Stimulated activated naive CD8-positive, alpha-beta T cell treated with anti-CD3 and anti-CD28 coated beads, Interleukin-15, Interleukin-2, amounts not matched to agents 100 U/mL and 50 U/mL, for 24 hours (primary cell): ENCODE results near the gene TRMT6.

Experiments used
- ATAC-seq: fragments of 150-1000 bp; cut with Tn5 transposase; one replicate; pipeline ENCODE4 v1.10.0; 2021
- DNase-seq: peaks from one replicate; pipeline ENCODE4 v3.0.0; 2021

The TRMT6 gene

GRCh38 chr20:5947276-5947675 is 3.1 kb downstream of the TRMT6 start:
- DNase-seq: peak; percentile 46
- peak; percentile 44 for ATAC-seq

- ATAC-seq: no peak
These were observed 4.4 kb downstream of the TRMT6 start for GRCh38 chr20:5945963-5946362.

GRCh38 chr20:5938456-5939029 is 11.8 kb downstream of the TRMT6 start:
- DNase-seq (no peak), ATAC-seq (no peak)

More at GRCh38 chr20:5945963-5946362, 4.4 kb downstream of the TRMT6 start:
- DNase-seq: no peak

GRCh38 chr20:5936238-5936637 is 14.1 kb downstream of the TRMT6 start:
- ATAC-seq (no peak), DNase-seq (no peak)

- DNase-seq (no peak), ATAC-seq (peak; percentile 73)
These were observed 14.9 kb downstream of the TRMT6 start for GRCh38 chr20:5935384-5935783.

- ATAC-seq (peak; percentile 60), DNase-seq (no peak)
These were observed 16.4 kb downstream of the TRMT6 start for GRCh38 chr20:5933802-5934436.

- DNase-seq (no peak), ATAC-seq (no peak)
These were observed 17.5 kb downstream of the TRMT6 start for GRCh38 chr20:5932796-5933195.

- ATAC-seq (no peak), DNase-seq (no peak)
These were observed 18.9 kb downstream of the TRMT6 start for GRCh38 chr20:5931411-5931810.

GRCh38 chr20:5928836-5929715 is 21.3 kb downstream of the TRMT6 start:
- no peak for ATAC-seq
- no peak for DNase-seq

- DNase-seq: no peak
- ATAC-seq: no peak
These were observed 22.4 kb downstream of the TRMT6 start for GRCh38 chr20:5927749-5928462.

GRCh38 chr20:5925551-5925950 is 24.8 kb downstream of the TRMT6 start:
- no peak for ATAC-seq

GRCh38 chr20:5923493-5923892 is 26.8 kb downstream of the TRMT6 start:
- ATAC-seq (no peak), DNase-seq (no peak)

More at GRCh38 chr20:5925551-5925950, 24.8 kb downstream of the TRMT6 start:
- DNase-seq: no peak

GRCh38 chr20:5920581-5920980 is 29.8 kb downstream of the TRMT6 start:
- DNase-seq (no peak), ATAC-seq (no peak)

- peak; percentile 30 for DNase-seq
- ATAC-seq: peak; percentile 84
These were observed 30.4 kb downstream of the TRMT6 start for GRCh38 chr20:5919626-5920544.

- ATAC-seq (peak; percentile 80), DNase-seq (peak; percentile 12)
These were observed 31.3 kb downstream of the TRMT6 start for GRCh38 chr20:5918856-5919625.

GRCh38 chr20:5914859-5915258 is 35.5 kb downstream of the TRMT6 start:
- ATAC-seq (no peak), DNase-seq (no peak)

- no peak for ATAC-seq
- no peak for DNase-seq
These were observed 37.2 kb downstream of the TRMT6 start for GRCh38 chr20:5913166-5913565.

GRCh38 chr20:5910186-5910585 is 40.1 kb downstream of the TRMT6 start:
- ATAC-seq (no peak), DNase-seq (no peak)

- DNase-seq (no peak), ATAC-seq (no peak)
These were observed 41.4 kb downstream of the TRMT6 start for GRCh38 chr20:5908981-5909380.

GRCh38 chr20:5900908-5901307 is 49.4 kb downstream of the TRMT6 start:
- no peak for ATAC-seq
- no peak for DNase-seq

GRCh38 chr20:5899444-5899843 is 50.9 kb downstream of the TRMT6 start:
- DNase-seq (no peak), ATAC-seq (no peak)
